ENCODE results near the gene CASP7.

Gene CASP7

GRCh38 chr10:113666682-113667252 lies 12.9 kb upstream of the CASP7 start:
- no peak for DNase-seq

GRCh38 chr10:113680190-113681111 lies 739 bp downstream of the CASP7 start:
- DNase-seq = no peak

GRCh38 chr10:113681533-113682470 lies 2.1 kb downstream of the CASP7 start:
- DNase-seq = no peak

- no peak for DNase-seq
These were observed 3.6 kb downstream of the CASP7 start for GRCh38 chr10:113683300-113683699.

GRCh38 chr10:113686028-113686427 lies 6.3 kb downstream of the CASP7 start:
- DNase-seq = no peak

GRCh38 chr10:113687037-113687436 lies 7.3 kb downstream of the CASP7 start:
- no peak for DNase-seq

- no peak for DNase-seq
These were observed 9.3 kb downstream of the CASP7 start for GRCh38 chr10:113689057-113689456.

GRCh38 chr10:113689574-113689973 lies 9.9 kb downstream of the CASP7 start:
- no peak for DNase-seq

GRCh38 chr10:113690749-113691148 lies 11.0 kb downstream of the CASP7 start:
- no peak for DNase-seq

GRCh38 chr10:113691381-113691780 lies 11.7 kb downstream of the CASP7 start:
- DNase-seq = no peak

- DNase-seq = no peak
These were observed 12.6 kb downstream of the CASP7 start for GRCh38 chr10:113692271-113692670.

- DNase-seq = no peak
These were observed 13.6 kb downstream of the CASP7 start for GRCh38 chr10:113693348-113693747.

- DNase-seq = no peak
These were observed 16.0 kb downstream of the CASP7 start for GRCh38 chr10:113695691-113696090.

GRCh38 chr10:113697595-113697994 lies 17.9 kb downstream of the CASP7 start:
- DNase-seq = no peak

- DNase-seq = no peak
These were observed 25.1 kb downstream of the CASP7 start for GRCh38 chr10:113704637-113705343.

GRCh38 chr10:113705344-113705652 lies 25.6 kb downstream of the CASP7 start:
- DNase-seq = no peak

GRCh38 chr10:113706623-113707022 lies 26.9 kb downstream of the CASP7 start:
- no peak for DNase-seq

GRCh38 chr10:113708640-113709039 lies 28.9 kb downstream of the CASP7 start:
- no peak for DNase-seq

GRCh38 chr10:113709221-113709838 lies 29.6 kb downstream of the CASP7 start:
- peak; percentile 7 for DNase-seq

GRCh38 chr10:113711142-113711541 lies 31.4 kb downstream of the CASP7 start:
- no peak for DNase-seq

GRCh38 chr10:113712024-113712423 lies 32.3 kb downstream of the CASP7 start:
- DNase-seq = no peak

All from NCI-H1417 treated with DMSO at 0.1 percent for 48 hours (cell line).